ENCODE measurements around the gene IL17RB.

The IL17RB gene

GRCh38 chr3:53899750-53900149, 53.4 kb downstream of the IL17RB start:
- H2BK120ac ChIP-seq (ENCODE audit: low read depth, low read length), result no peak overlapping the region
- WGBS, result 38% methylated on average over 1 of the region's 2 CpGs

GRCh38 chr3:53900666-53901331, 54.4 kb downstream of the IL17RB start:
- Histone ChIP-seq H3K27ac (ENCODE audit: low read length, poor library complexity, severe bottlenecking) (no peak overlapping the region), H3K4me1 (ENCODE audit: control insufficient read depth, insufficient read depth, low read depth, low read length) (no peaks in the 10 kb centered on the region), H3K9ac (ENCODE audit: low read length) (no peak overlapping the region), H2BK5ac (ENCODE audit: low read depth, low read length, poor library complexity, severe bottlenecking) (no peak overlapping the region), H3K18ac (ENCODE audit: low read depth in 1 of 2, low read length in 2 of 2) (no peak overlapping the region), H2BK15ac (ENCODE audit: low read depth, poor library complexity, severe bottlenecking) (no peak overlapping the region), H2AK5ac (ENCODE audit: low read length, severe bottlenecking) (no peak overlapping the region), H4K8ac (ENCODE audit: low read length) (no peak overlapping the region), H2AFZ (ENCODE audit: low read depth, low read length) (no peak overlapping the region), H2BK120ac (ENCODE audit: low read depth, low read length) (no peak overlapping the region), H3K36me3 (ENCODE audit: control insufficient read depth in 1 of 2, insufficient read depth in 2 of 2, low read depth in 1 of 2, low read length in 2 of 2) (no peaks in the 10 kb centered on the region), H3K4ac (ENCODE audit: low read depth in 1 of 2, low read length in 2 of 2) (no peak overlapping the region), H3K14ac (ENCODE audit: low read length in 2 of 2) (no peak overlapping the region), H3K27me3 (ENCODE audit: control insufficient read depth in 1 of 2, insufficient read depth in 1 of 2, low read length in 2 of 2) (peaks cover 5 to 17% of the 10 kb centered on the region in 2 experiments), H3K9me3 (ENCODE audit: control insufficient read depth, low read length) (no peaks in the 10 kb centered on the region), H3K4me2 (ENCODE audit: low read length, poor library complexity, severe bottlenecking) (no peak overlapping the region), H3K23ac (ENCODE audit: low read length in 2 of 2) (no peak overlapping the region), H2BK12ac (ENCODE audit: low read length in 2 of 2) (no peak overlapping the region), H3K4me3 (ENCODE audit: insufficient read depth in 1 of 2, low read depth in 1 of 2, low read length in 2 of 2) (no peak overlapping the region), H3K79me1 (replicated peaks; ENCODE audit: low read length, poor library complexity, severe bottlenecking) (no peaks in the 10 kb centered on the region), H4K91ac (ENCODE audit: low read length) (no peak overlapping the region)
- WGBS, result no CpG with 5 or more reads among the region's 2 CpGs
- no peak for DNase-seq

More at GRCh38 chr3:53899750-53900149, 53.4 kb downstream of the IL17RB start:
- no peak overlapping the region for H2BK15ac ChIP-seq (ENCODE audit: low read depth, poor library complexity, severe bottlenecking)
- H3K14ac ChIP-seq (ENCODE audit: low read length in 2 of 2), result no peak overlapping the region
- H3K4me3 ChIP-seq (ENCODE audit: insufficient read depth in 1 of 2, low read depth in 1 of 2, low read length in 2 of 2), result no peak overlapping the region
- H3K79me1 ChIP-seq (replicated peaks; ENCODE audit: low read length, poor library complexity, severe bottlenecking), result no peaks in the 10 kb centered on the region
- DNase-seq, result no peak
- no peaks in the 10 kb centered on the region for H3K9me3 ChIP-seq (ENCODE audit: control insufficient read depth, low read length)
- H3K9ac ChIP-seq (ENCODE audit: low read length), result no peak overlapping the region
- H3K36me3 ChIP-seq (ENCODE audit: control insufficient read depth in 1 of 2, insufficient read depth in 2 of 2, low read depth in 1 of 2, low read length in 2 of 2), result no peaks in the 10 kb centered on the region
- no peak overlapping the region for H4K91ac ChIP-seq (ENCODE audit: low read length)
- H3K4ac ChIP-seq (ENCODE audit: low read depth in 1 of 2, low read length in 2 of 2), result no peak overlapping the region
- no peak overlapping the region for H3K4me2 ChIP-seq (ENCODE audit: low read length, poor library complexity, severe bottlenecking)
- no peak overlapping the region for H3K27ac ChIP-seq (ENCODE audit: low read length, poor library complexity, severe bottlenecking)
- H3K23ac ChIP-seq (ENCODE audit: low read length in 2 of 2), result no peak overlapping the region
- H2BK5ac ChIP-seq (ENCODE audit: low read depth, low read length, poor library complexity, severe bottlenecking), result no peak overlapping the region
- H2BK12ac ChIP-seq (ENCODE audit: low read length in 2 of 2), result no peak overlapping the region
- no peak overlapping the region for H2AFZ ChIP-seq (ENCODE audit: low read depth, low read length)
- H3K27me3 ChIP-seq (ENCODE audit: control insufficient read depth in 1 of 2, insufficient read depth in 1 of 2, low read length in 2 of 2), result peaks cover 8 to 19% of the 10 kb centered on the region in 2 experiments
- no peaks in the 10 kb centered on the region for H3K4me1 ChIP-seq (ENCODE audit: control insufficient read depth, insufficient read depth, low read depth, low read length)
- no peak overlapping the region for H2AK5ac ChIP-seq (ENCODE audit: low read length, severe bottlenecking)
- no peak overlapping the region for H3K18ac ChIP-seq (ENCODE audit: low read depth in 1 of 2, low read length in 2 of 2)
- no peak overlapping the region for H4K8ac ChIP-seq (ENCODE audit: low read length)

- no peak overlapping the region for H2AFZ ChIP-seq (ENCODE audit: low read depth, low read length)
- no peak overlapping the region for H3K4me2 ChIP-seq (ENCODE audit: low read length, poor library complexity, severe bottlenecking)
- no peaks in the 10 kb centered on the region for H3K9me3 ChIP-seq (ENCODE audit: control insufficient read depth, low read length)
- DNase-seq, result no peak
- H3K23ac ChIP-seq (ENCODE audit: low read length in 2 of 2), result no peak overlapping the region
- H2BK15ac ChIP-seq (ENCODE audit: low read depth, poor library complexity, severe bottlenecking), result no peak overlapping the region
- no peak overlapping the region for H2BK12ac ChIP-seq (ENCODE audit: low read length in 2 of 2)
- H2AK5ac ChIP-seq (ENCODE audit: low read length, severe bottlenecking), result no peak overlapping the region
- H2BK120ac ChIP-seq (ENCODE audit: low read depth, low read length), result no peak overlapping the region
- H3K4me3 ChIP-seq (ENCODE audit: insufficient read depth in 1 of 2, low read depth in 1 of 2, low read length in 2 of 2), result no peak overlapping the region
- H4K91ac ChIP-seq (ENCODE audit: low read length), result no peak overlapping the region
- no peaks in the 10 kb centered on the region for H3K79me1 ChIP-seq (replicated peaks; ENCODE audit: low read length, poor library complexity, severe bottlenecking)
- no peak overlapping the region for H4K8ac ChIP-seq (ENCODE audit: low read length)
- no peak overlapping the region for H2BK5ac ChIP-seq (ENCODE audit: low read depth, low read length, poor library complexity, severe bottlenecking)
- H3K27ac ChIP-seq (ENCODE audit: low read length, poor library complexity, severe bottlenecking), result no peak overlapping the region
- no peaks in the 10 kb centered on the region for H3K4me1 ChIP-seq (ENCODE audit: control insufficient read depth, insufficient read depth, low read depth, low read length)
- WGBS, result 75% methylated on average over 1 of the region's 1 CpG
- no peak overlapping the region for H3K9ac ChIP-seq (ENCODE audit: low read length)
- H3K18ac ChIP-seq (ENCODE audit: low read depth in 1 of 2, low read length in 2 of 2), result no peak overlapping the region
- no peak overlapping the region for H3K4ac ChIP-seq (ENCODE audit: low read depth in 1 of 2, low read length in 2 of 2)
- H3K27me3 ChIP-seq (ENCODE audit: control insufficient read depth in 1 of 2, insufficient read depth in 1 of 2, low read length in 2 of 2), result peaks cover 5 to 9% of the 10 kb centered on the region in 2 experiments
- H3K36me3 ChIP-seq (ENCODE audit: control insufficient read depth in 1 of 2, insufficient read depth in 2 of 2, low read depth in 1 of 2, low read length in 2 of 2), result no peaks in the 10 kb centered on the region
- no peak overlapping the region for H3K14ac ChIP-seq (ENCODE audit: low read length in 2 of 2)
Measured at GRCh38 chr3:53902067-53902466, 55.7 kb downstream of the IL17RB start.

- H3K23ac ChIP-seq (ENCODE audit: low read length in 2 of 2), result no peak overlapping the region
Measured at GRCh38 chr3:53902711-53903110, 56.3 kb downstream of the IL17RB start.

More at GRCh38 chr3:53902711-53903110, 56.3 kb downstream of the IL17RB start:
- no peak overlapping the region for H3K14ac ChIP-seq (ENCODE audit: low read length in 2 of 2)
- no peak overlapping the region for H2BK12ac ChIP-seq (ENCODE audit: low read length in 2 of 2)
- H2BK120ac ChIP-seq (ENCODE audit: low read depth, low read length), result no peak overlapping the region
- no peak overlapping the region for H3K27ac ChIP-seq (ENCODE audit: low read length, poor library complexity, severe bottlenecking)
- no peak for DNase-seq
- H4K8ac ChIP-seq (ENCODE audit: low read length), result no peak overlapping the region
- H3K9me3 ChIP-seq (ENCODE audit: control insufficient read depth, low read length), result no peaks in the 10 kb centered on the region
- no peak overlapping the region for H2BK5ac ChIP-seq (ENCODE audit: low read depth, low read length, poor library complexity, severe bottlenecking)
- WGBS, result 74% methylated on average over 5 of the region's 5 CpGs
- no peak overlapping the region for H3K4me2 ChIP-seq (ENCODE audit: low read length, poor library complexity, severe bottlenecking)
- no peak overlapping the region for H3K9ac ChIP-seq (ENCODE audit: low read length)
- no peaks in the 10 kb centered on the region for H3K36me3 ChIP-seq (ENCODE audit: control insufficient read depth in 1 of 2, insufficient read depth in 2 of 2, low read depth in 1 of 2, low read length in 2 of 2)
- H3K18ac ChIP-seq (ENCODE audit: low read depth in 1 of 2, low read length in 2 of 2), result no peak overlapping the region
- H2AK5ac ChIP-seq (ENCODE audit: low read length, severe bottlenecking), result no peak overlapping the region
- no peaks in the 10 kb centered on the region for H3K4me1 ChIP-seq (ENCODE audit: control insufficient read depth, insufficient read depth, low read depth, low read length)
- no peak overlapping the region for H3K4me3 ChIP-seq (ENCODE audit: insufficient read depth in 1 of 2, low read depth in 1 of 2, low read length in 2 of 2)
- no peak overlapping the region for H4K91ac ChIP-seq (ENCODE audit: low read length)
- H3K79me1 ChIP-seq (replicated peaks; ENCODE audit: low read length, poor library complexity, severe bottlenecking), result no peaks in the 10 kb centered on the region
- no peak overlapping the region for H2BK15ac ChIP-seq (ENCODE audit: low read depth, poor library complexity, severe bottlenecking)
- no peak overlapping the region for H2AFZ ChIP-seq (ENCODE audit: low read depth, low read length)
- H3K27me3 ChIP-seq (ENCODE audit: control insufficient read depth in 1 of 2, insufficient read depth in 1 of 2, low read length in 2 of 2), result peaks cover under 1 to 3% of the 10 kb centered on the region in 2 experiments
- H3K4ac ChIP-seq (ENCODE audit: low read depth in 1 of 2, low read length in 2 of 2), result no peak overlapping the region
